Measurements from ENCODE around the gene HAGH. TPM values are rescaled to one million over a fixed set of nuclear protein-coding genes. Genes with fewer than 3 reads are reported as not detected.
A peak's percentile ranks its signal among the peaks of the same experiment; 100 is the strongest.
"Not testable (repeated sequence)": the region's sequence is repeated elsewhere in the genome, so short reads cannot be mapped to it uniquely, and the experiment has no call there.

Gene HAGH
- polyA plus RNA-seq, result 10 to 100 TPM; 41.1 to 57.9 TPM

DNA sequence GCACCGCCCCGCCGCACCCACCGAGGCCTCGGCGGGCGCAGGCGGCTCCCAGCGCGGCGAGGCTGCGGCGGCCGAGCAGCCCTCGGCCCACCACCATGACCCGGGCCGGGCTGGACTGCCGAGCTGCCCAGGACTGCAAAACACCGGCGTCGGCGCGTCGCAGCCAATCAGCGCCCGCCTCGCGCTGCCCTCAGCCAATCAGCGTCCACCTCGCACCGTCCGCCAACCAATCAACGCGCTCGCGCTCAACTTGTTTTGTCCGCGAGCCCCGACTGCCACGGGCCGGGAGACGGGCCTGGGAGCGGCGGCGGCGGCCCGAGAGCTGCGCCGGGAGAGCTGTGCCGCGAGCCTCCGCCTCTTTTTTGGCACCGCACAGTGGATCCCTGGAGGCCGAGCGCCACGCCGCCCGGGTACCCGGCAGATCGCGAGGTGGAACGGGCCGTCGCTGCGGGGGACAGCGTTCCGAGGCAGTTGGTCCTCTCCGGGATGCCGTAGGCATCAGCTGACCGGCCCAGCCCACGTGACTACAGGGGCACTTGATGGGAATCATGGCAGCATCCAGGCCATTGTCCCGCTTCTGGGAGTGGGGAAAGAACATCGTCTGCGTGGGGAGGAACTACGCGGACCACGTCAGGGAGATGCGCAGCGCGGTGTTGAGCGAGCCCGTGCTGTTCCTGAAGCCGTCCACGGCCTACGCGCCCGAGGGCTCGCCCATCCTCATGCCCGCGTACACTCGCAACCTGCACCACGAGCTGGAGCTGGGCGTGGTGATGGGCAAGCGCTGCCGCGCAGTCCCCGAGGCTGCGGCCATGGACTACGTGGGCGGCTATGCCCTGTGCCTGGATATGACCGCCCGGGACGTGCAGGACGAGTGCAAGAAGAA, at the start of gene HAGH, which contains the start of gene FAHD1:
Gene HAGH, minus strand, starts transcription at position 135 of the 883 bp plus-strand sequence. Its CDS starts 38 bp downstream, at position 97.
Gene FAHD1, plus strand, starts transcription at position 516 of the 883 bp plus-strand sequence. Its CDS starts 33 bp downstream, at position 549.
- H3K4me1 ChIP-seq (ENCODE audit: control insufficient read depth in 2 of 2, insufficient read depth in 2 of 2, low read length in 1 of 2), result peaks cover 0 to 14% of the 10 kb centered on the region in 2 donors
- H3K36me3 ChIP-seq (ENCODE audit: control insufficient read depth in 2 of 2, insufficient read depth in 2 of 2, low read length in 1 of 2), result peaks cover 0 to 16% of the 10 kb centered on the region in 2 donors
- peak within 1 kb of the TSS; percentile 85 to 97 for H3K4me3 ChIP-seq (ENCODE audit: low read depth in 1 of 2, low read length in 2 of 2)
- H3K9me3 ChIP-seq (ENCODE audit: control insufficient read depth in 2 of 2, insufficient read depth in 1 of 2, low read depth in 1 of 2, low read length in 1 of 2), result no peaks in the 10 kb centered on the region
- H3K27me3 ChIP-seq (ENCODE audit: control insufficient read depth in 1 of 2, insufficient read depth in 2 of 2, low read length in 2 of 2), result no peaks in the 10 kb centered on the region
- 0% methylated on average over 95 to 104 of the region's 104 CpGs for WGBS, 2 donors
- H3K27ac ChIP-seq (ENCODE audit: low read depth in 2 of 2, low read length in 1 of 2), result peak within 1 kb of the TSS; percentile 91 to 94

DNA sequence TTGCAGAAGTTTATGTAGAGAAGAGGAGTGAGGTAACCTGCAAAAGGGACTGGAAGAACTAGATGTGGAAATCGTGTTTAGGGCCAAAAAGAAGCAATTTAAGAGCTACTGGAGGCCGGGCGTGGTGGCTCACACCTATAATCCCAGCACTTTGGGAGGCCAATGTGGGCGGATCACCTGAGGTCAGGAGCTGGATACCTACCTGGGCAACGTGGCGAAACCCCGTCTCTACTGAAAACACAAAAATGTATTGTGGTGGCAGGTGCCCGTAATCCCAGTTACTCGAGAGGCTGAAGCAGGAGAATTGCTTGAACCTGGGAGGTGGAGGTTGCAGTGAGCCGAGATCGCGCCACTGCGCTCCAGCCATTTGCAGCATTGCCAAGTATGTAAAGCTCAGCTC, 49.4 kb upstream of the HAGH start:
- WGBS, 2 donors, result 84 to 86% methylated on average over 13 of the region's 13 CpGs
- H3K27ac ChIP-seq (ENCODE audit: low read depth in 2 of 2, low read length in 1 of 2); H3K27me3 ChIP-seq (ENCODE audit: control insufficient read depth in 1 of 2, insufficient read depth in 2 of 2, low read length in 2 of 2): not testable (repeated sequence)

DNA sequence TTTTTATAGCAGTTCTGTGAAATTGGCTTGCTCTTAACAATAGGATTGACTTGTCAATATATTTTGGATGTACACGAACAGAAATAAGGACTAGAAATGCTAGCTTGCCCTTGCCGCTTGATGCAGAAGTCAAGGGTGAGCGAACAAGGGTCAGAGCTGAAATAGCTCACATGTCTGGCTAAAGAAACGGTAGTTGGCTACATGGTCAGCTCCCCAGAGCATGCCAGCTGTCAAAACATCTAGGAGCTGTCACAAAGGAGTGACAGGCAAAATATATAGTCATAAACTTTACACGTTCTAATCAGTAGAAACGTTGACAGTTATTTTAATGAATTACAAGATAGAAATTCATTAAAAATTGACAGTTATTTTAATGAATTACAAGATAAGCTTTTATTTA, 48.2 kb upstream of the HAGH start:
- H3K4me3 ChIP-seq (ENCODE audit: low read depth in 1 of 2, low read length in 2 of 2), result no peak overlapping the region
- H3K36me3 ChIP-seq (ENCODE audit: control insufficient read depth in 2 of 2, insufficient read depth in 2 of 2, low read length in 1 of 2), result no peaks in the 10 kb centered on the region
- peaks cover 0 to 2% of the 10 kb centered on the region in 2 donors for H3K9me3 ChIP-seq (ENCODE audit: control insufficient read depth in 2 of 2, insufficient read depth in 1 of 2, low read depth in 1 of 2, low read length in 1 of 2)
- H3K4me1 ChIP-seq (ENCODE audit: control insufficient read depth in 2 of 2, insufficient read depth in 2 of 2, low read length in 1 of 2), result peaks cover 4% of the 10 kb centered on the region in 2 donors
- WGBS, 2 donors, result 59 to 60% methylated on average over 6 of the region's 6 CpGs
- no peak overlapping the region for H3K27ac ChIP-seq (ENCODE audit: low read depth in 2 of 2, low read length in 1 of 2)
- H3K27me3 ChIP-seq (ENCODE audit: control insufficient read depth in 1 of 2, insufficient read depth in 2 of 2, low read length in 2 of 2), result peaks cover 0 to 7% of the 10 kb centered on the region in 2 donors

More for the DNA sequence above, 49.4 kb upstream of the HAGH start:
- not testable (repeated sequence) for H3K9me3 ChIP-seq (ENCODE audit: control insufficient read depth in 2 of 2, insufficient read depth in 1 of 2, low read depth in 1 of 2, low read length in 1 of 2); H3K4me3 ChIP-seq (ENCODE audit: low read depth in 1 of 2, low read length in 2 of 2); H3K36me3 ChIP-seq (ENCODE audit: control insufficient read depth in 2 of 2, insufficient read depth in 2 of 2, low read length in 1 of 2); H3K4me1 ChIP-seq (ENCODE audit: control insufficient read depth in 2 of 2, insufficient read depth in 2 of 2, low read length in 1 of 2)

DNA sequence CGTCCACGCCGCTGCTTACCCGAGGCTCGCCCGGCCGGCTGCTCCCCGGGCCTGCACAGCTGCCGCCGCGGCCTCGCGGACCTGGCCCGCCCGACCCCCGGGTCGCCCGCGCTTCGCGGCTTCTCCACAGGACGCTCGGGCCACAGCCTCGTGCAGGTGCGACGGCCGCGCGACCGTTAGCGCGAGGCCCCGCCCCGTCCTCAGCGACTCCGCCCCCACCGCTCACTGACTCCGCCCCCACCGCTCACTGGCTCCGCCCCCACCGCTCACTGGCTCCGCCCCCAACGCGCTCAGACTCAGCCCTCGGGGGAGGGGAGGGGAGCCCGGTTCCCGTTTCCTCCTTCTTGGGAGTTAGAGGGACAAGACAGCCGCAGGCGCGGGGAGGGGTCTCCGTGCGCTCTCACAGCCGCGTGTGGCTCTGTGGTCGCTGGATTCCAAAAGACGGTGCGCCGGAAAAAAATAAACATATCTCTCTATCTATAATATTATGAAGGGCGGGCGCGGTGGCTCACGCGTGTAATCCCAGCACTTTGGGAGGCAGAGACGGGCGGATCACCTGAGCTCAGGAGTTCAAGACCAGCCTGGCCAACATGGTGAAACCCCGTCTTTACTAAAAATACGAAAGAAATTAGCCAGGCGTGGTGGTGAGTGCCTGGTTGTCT, 45.5 kb upstream of the HAGH start, which contains the start of gene MEIOB:
Gene MEIOB, minus strand, starts transcription at position 191 of the 662 bp plus-strand sequence. CDS start 3,989 bp downstream, outside the sequence.
- no peaks in the 10 kb centered on the region for H3K36me3 ChIP-seq (ENCODE audit: control insufficient read depth in 2 of 2, insufficient read depth in 2 of 2, low read length in 1 of 2)
- no peak within 1 kb of the TSS for H3K27ac ChIP-seq (ENCODE audit: low read depth in 2 of 2, low read length in 1 of 2)
- peaks cover 0 to 7% of the 10 kb centered on the region in 2 donors for H3K27me3 ChIP-seq (ENCODE audit: control insufficient read depth in 1 of 2, insufficient read depth in 2 of 2, low read length in 2 of 2)
- peaks cover 0 to 2% of the 10 kb centered on the region in 2 donors for H3K9me3 ChIP-seq (ENCODE audit: control insufficient read depth in 2 of 2, insufficient read depth in 1 of 2, low read depth in 1 of 2, low read length in 1 of 2)
- H3K4me1 ChIP-seq (ENCODE audit: control insufficient read depth in 2 of 2, insufficient read depth in 2 of 2, low read length in 1 of 2), result peaks cover 4% of the 10 kb centered on the region in 2 donors
- H3K4me3 ChIP-seq (ENCODE audit: low read depth in 1 of 2, low read length in 2 of 2), result peak within 1 kb of the TSS in 1 of 2 donors; percentile 31
- 8 to 22% methylated on average over 51 to 68 of the region's 68 CpGs for WGBS, 2 donors

DNA sequence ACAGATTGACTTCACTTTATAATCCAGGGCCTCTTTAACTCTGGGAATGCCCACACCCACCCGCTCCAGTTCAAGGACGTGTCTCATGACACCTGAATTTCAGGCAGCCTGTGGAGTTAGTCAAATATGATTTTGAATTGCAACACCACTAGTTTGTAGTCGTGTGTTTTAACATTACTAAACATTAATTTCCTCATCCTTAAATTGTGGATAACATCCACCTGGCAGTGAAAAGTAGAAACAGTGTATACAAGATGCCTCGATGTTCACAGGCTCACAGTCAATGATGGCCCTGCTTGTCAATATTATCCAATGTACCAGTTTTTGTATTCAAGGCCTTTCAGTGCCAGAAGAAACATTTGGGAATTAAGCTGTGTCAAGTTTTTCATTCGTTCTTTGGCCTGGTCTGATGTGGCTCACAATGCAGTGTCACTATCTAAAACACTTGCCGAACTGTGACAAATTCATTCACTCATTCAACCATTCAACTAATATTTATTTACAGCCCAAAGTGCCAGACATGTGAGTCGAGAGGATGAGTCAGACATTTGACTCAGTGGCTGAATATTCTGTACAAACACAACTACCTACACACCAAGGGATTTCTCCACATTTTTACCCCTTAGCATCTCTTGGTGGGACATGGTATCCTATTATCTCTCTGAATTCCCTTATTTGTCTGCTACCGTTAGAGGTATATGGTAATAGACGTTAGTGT, 43.9 kb upstream of the HAGH start:
- no peaks in the 10 kb centered on the region for H3K36me3 ChIP-seq (ENCODE audit: control insufficient read depth in 2 of 2, insufficient read depth in 2 of 2, low read length in 1 of 2)
- H3K4me3 ChIP-seq (ENCODE audit: low read depth in 1 of 2, low read length in 2 of 2), result no peak overlapping the region
- WGBS, 2 donors, result 37 to 42% methylated on average over 9 of the region's 9 CpGs
- H3K9me3 ChIP-seq (ENCODE audit: control insufficient read depth in 2 of 2, insufficient read depth in 1 of 2, low read depth in 1 of 2, low read length in 1 of 2), result peaks cover 0 to 2% of the 10 kb centered on the region in 2 donors
- peak overlapping the region in 1 of 2 donors; percentile 17 for H3K27ac ChIP-seq (ENCODE audit: low read depth in 2 of 2, low read length in 1 of 2)
- H3K27me3 ChIP-seq (ENCODE audit: control insufficient read depth in 1 of 2, insufficient read depth in 2 of 2, low read length in 2 of 2), result peaks cover 0 to 7% of the 10 kb centered on the region in 2 donors
- peaks cover 4% of the 10 kb centered on the region in 2 donors for H3K4me1 ChIP-seq (ENCODE audit: control insufficient read depth in 2 of 2, insufficient read depth in 2 of 2, low read length in 1 of 2)

DNA sequence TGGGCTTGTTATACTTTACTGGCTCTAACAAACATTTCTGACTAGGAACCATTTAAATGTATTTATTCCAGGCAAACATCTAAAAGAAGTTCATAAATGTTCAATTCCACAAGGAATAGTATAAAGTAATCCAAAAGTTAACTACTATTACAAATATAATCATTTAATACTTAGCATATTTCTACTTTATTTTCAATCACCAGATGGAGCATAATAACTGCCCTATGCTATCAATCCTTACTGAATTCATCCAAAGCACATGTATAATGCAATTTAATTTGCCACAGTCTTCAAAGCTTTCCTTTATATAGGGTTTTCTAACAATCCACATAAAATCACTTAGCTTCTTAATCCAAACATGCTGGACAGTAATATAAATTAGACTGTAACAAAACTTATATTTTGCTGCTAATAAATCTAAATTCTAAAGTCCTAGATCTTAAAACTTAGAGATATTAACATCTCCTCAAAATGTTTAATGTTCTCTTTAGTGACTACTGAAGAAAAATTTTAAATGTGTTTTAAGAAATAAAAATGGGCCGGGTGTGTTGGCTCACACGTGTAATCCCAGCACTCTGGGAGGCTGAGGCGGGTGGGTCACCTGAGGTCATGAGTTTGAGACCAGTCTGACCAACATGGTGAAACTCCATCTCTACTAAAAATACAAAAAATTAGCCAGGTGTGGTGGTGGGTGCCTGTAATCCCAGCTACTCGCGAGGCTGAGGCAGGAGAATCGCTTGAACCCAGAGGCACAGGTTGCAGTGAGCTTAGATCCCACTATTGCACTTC, 39.5 kb upstream of the HAGH start:
- Histone ChIP-seq H3K27ac (ENCODE audit: low read depth in 2 of 2, low read length in 1 of 2) (no peak overlapping the region), H3K4me1 (ENCODE audit: control insufficient read depth in 2 of 2, insufficient read depth in 2 of 2, low read length in 1 of 2) (no peaks in the 10 kb centered on the region), H3K9me3 (ENCODE audit: control insufficient read depth in 2 of 2, insufficient read depth in 1 of 2, low read depth in 1 of 2, low read length in 1 of 2) (no peaks in the 10 kb centered on the region), H3K36me3 (ENCODE audit: control insufficient read depth in 2 of 2, insufficient read depth in 2 of 2, low read length in 1 of 2) (no peaks in the 10 kb centered on the region), H3K27me3 (ENCODE audit: control insufficient read depth in 1 of 2, insufficient read depth in 2 of 2, low read length in 2 of 2) (peaks cover 0 to 2% of the 10 kb centered on the region in 2 donors), H3K4me3 (ENCODE audit: low read depth in 1 of 2, low read length in 2 of 2) (no peak overlapping the region)
- 65 to 71% methylated on average over 6 of the region's 6 CpGs for WGBS, 2 donors

DNA sequence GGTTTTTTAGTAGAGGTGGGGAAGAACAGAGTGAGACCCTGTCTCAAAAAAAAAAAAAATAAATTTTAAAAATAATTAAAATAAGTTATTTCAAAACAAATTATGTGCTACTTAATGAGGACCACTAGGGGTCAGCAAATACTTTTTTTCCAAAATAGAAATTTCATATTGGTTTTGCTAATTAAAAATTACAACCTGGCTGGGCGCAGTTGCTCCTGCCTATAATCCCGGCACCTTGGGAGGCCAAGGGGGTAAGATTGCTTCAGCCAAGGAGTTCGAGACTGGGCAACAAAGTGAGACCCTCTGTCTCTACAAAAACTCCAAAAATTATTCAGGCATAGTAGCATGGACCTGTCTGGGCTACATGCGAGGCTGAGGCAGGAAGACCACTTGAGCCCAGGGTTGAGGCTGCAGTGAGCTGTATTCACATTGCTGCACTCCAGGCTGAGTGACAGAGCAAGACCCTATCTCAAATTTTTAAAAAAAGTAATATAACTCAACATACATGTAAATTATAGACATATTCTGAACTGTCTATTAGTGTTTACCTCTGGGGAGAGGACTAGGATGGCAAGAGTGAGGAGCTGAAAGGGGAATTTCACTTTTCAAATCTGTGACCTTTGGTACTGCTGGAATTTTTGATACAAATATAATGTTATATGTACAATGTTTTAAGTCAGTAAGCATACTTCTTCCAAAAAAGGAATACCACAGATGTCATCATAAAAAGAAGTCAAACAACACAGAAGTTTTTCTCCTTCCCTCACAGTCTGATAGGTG, 37.2 kb upstream of the HAGH start:
- H3K4me1 ChIP-seq (ENCODE audit: control insufficient read depth in 2 of 2, insufficient read depth in 2 of 2, low read length in 1 of 2), result peaks cover 0 to 2% of the 10 kb centered on the region in 2 donors
- H3K27ac ChIP-seq (ENCODE audit: low read depth in 2 of 2, low read length in 1 of 2), result no peak overlapping the region
- no peaks in the 10 kb centered on the region for H3K9me3 ChIP-seq (ENCODE audit: control insufficient read depth in 2 of 2, insufficient read depth in 1 of 2, low read depth in 1 of 2, low read length in 1 of 2)
- peaks cover 0 to 2% of the 10 kb centered on the region in 2 donors for H3K27me3 ChIP-seq (ENCODE audit: control insufficient read depth in 1 of 2, insufficient read depth in 2 of 2, low read length in 2 of 2)
- H3K36me3 ChIP-seq (ENCODE audit: control insufficient read depth in 2 of 2, insufficient read depth in 2 of 2, low read length in 1 of 2), result no peaks in the 10 kb centered on the region
- 13 to 23% methylated on average over 4 of the region's 4 CpGs for WGBS, 2 donors
- no peak overlapping the region for H3K4me3 ChIP-seq (ENCODE audit: low read depth in 1 of 2, low read length in 2 of 2)

DNA sequence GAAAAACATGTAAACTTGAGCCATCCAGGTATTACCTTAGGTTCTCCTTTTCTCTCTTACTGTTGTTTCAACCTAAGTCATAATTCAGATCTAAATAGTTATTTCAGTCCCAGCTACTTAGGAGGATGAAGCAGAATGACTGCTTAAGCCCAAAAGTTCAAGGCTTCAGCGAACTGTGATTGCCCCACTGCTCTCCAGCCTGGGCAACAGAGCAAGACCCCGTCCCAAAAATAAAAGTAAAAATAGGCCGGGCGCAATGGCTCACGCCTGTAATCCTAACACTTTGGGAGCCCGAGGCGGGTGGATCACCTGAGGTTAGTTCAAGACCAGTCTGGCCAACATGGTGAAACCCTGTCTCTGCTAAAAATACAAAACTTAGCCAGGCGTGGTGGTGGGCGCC, 35.8 kb upstream of the HAGH start:
- 83 to 86% methylated on average over 7 to 9 of the region's 9 CpGs for WGBS, 2 donors
- no peaks in the 10 kb centered on the region for H3K36me3 ChIP-seq (ENCODE audit: control insufficient read depth in 2 of 2, insufficient read depth in 2 of 2, low read length in 1 of 2)
- H3K27me3 ChIP-seq (ENCODE audit: control insufficient read depth in 1 of 2, insufficient read depth in 2 of 2, low read length in 2 of 2), result peaks cover 0 to 6% of the 10 kb centered on the region in 2 donors
- H3K4me3 ChIP-seq (ENCODE audit: low read depth in 1 of 2, low read length in 2 of 2), result no peak overlapping the region
- no peaks in the 10 kb centered on the region for H3K9me3 ChIP-seq (ENCODE audit: control insufficient read depth in 2 of 2, insufficient read depth in 1 of 2, low read depth in 1 of 2, low read length in 1 of 2)
- H3K4me1 ChIP-seq (ENCODE audit: control insufficient read depth in 2 of 2, insufficient read depth in 2 of 2, low read length in 1 of 2), result peaks cover 0 to 2% of the 10 kb centered on the region in 2 donors
- H3K27ac ChIP-seq (ENCODE audit: low read depth in 2 of 2, low read length in 1 of 2), result no peak overlapping the region

Data from esophagus (tissue), 2 donors.